HG03575 (cell line): ENCODE data around the gene PLEKHJ1.

ENCODE experiments used
- ATAC-seq: cut with Tn5 transposase; IDR thresholded peaks from one replicate; pipeline ENCODE4 v1.9.1; 2021; ENCODE audit not compliant: unreplicated experiment, insufficient number of reproducible peaks, low FRiP score; ENCODE audit errors: extremely low read depth

Gene PLEKHJ1

GRCh38 chr19:2239771-2240770 is 3.9 kb upstream of the PLEKHJ1 start:
- ATAC-seq, result no peak

DNA sequence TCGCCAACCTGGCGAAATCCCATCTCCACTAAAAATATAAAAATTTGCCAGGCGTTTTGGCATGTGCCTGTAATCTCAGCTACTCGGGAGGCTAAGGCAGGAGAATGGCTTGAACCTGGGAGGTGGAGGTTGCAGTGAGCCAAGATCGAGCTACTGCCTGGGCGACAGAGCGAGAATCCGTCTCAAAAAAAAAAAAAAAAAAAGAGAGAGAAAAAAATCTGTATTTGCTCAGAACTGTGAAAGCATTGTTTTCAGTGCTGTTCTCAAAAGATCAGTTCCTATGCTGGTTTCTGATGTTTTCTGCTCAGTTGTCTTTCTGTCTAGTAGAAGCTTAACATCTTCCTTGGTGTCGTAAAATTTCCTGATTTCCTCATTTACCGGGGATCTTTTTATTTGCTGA is 3.0 kb upstream of the PLEKHJ1 start:
- ATAC-seq, result no peak

GRCh38 chr19:2237869-2238153 is 1.7 kb upstream of the PLEKHJ1 start:
- no peak for ATAC-seq

DNA sequence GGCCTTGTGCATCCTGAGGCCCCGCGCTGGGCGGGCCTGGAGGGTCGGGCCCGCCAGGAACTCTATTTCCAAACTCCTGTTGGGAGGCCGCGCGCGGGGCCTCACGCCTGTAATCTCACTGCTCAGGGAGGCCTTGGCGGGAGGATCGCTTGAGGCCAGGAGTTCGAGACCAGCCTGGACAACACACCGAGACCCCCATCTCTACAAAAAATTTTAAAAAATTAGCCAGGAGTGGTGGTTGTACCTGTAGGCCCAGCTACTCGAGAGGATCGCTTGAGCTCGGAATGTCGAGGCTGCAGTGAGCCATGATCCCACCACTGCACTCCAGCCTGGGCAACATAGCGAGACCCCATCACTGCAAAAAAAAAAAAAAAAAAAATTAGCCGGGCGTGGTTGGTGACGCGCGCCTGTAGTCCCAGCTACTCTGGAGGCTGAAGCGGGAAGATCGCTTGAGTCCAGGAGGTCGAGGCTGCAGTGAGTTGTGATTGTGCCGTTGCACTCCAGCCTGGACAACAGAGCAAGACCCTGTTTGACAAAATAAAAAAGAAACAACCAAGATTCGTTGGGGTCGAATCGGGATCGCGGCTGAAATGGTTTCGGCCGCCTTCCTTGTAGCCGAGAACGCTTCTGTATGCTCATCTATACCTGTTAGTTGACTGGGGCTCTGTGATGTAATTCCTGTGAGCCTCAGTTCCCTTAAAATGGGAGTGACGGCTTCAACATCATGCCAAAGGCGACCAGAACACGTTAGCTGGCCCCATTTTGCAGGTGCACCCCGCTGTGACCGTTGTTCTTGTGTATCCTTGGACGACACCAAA is 1.1 kb upstream of the PLEKHJ1 start:
- ATAC-seq, result no peak

- no peak for ATAC-seq
Observed at GRCh38 chr19:2236064-2236313, 140 bp downstream of the PLEKHJ1 start.

GRCh38 chr19:2235381-2236063 is 607 bp downstream of the PLEKHJ1 start:
- ATAC-seq, result no peak

- no peak for ATAC-seq
Observed at GRCh38 chr19:2234996-2235380, 1.1 kb downstream of the PLEKHJ1 start.

GRCh38 chr19:2233601-2234280 is 2.4 kb downstream of the PLEKHJ1 start:
- no peak for ATAC-seq

DNA sequence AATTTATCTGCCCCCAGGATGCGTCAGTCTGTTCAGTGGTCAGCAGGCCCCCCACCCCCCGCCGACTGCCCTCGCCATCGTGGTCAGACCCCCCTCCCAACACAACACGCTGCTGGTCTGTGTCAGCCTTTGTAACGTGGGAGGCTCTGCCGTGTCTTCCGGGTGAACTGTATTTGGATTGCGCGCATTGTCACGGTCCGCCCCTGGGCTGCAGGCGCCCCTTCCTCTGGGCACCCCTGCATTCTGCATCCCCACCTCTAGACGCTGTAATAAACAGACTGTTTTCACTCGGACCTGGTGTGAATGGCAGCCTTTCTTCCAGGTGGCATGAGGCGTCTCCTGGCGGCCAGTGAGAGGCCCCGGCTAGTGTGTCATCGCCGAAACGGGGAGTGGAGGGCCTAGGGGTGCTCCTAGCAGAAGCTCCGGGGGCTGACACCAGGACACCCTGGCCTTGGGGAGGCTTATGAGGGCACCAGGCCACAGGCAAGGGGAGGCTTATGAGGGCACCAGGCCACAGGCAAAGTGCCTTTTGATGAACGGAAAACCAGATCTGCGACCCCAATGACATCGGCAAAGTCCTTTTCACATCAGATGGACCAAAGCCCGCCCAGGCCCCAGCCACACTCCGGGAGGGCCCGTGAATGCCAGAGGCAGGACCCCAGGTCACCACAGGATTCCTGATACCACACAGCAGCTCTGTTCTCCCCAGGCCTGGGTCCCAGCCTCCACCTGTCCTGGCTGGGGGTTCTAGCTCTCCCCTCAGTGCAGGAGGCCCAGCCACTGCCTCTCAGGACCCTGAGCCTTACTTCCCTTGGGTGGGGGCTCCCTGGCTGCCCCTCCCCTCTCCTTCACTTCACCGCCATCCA is 3.6 kb downstream of the PLEKHJ1 start:
- ATAC-seq, result no peak

DNA sequence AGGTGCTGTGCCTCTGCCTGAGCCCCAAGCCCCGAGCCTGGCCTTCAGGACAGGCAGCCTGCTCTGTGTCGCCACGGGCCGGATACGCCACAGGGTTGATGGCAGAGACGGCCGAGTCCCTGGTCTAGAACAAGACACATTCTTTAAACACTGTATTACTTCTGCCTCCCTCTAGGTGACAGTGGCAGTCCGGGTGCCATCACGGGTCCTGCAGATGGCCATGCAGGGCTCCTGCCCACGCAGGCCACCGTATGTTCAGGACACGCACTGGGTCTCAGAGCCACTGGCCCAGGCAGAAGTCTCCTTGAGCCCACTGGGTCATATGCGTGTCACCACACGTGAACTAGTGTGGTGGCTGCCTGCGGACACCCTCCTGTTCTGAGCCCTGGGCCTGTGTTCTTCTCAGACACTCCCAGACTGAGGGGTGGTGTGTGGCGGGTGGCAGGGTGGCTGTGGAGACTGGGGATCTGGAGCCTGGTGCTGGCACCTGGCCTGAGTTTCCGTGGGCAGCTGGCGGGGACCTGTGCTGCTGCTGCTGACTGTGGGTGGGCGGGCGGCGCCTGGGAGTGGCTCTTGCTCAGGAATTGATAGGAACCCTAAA is 4.4 kb downstream of the PLEKHJ1 start:
- ATAC-seq, result no peak

DNA sequence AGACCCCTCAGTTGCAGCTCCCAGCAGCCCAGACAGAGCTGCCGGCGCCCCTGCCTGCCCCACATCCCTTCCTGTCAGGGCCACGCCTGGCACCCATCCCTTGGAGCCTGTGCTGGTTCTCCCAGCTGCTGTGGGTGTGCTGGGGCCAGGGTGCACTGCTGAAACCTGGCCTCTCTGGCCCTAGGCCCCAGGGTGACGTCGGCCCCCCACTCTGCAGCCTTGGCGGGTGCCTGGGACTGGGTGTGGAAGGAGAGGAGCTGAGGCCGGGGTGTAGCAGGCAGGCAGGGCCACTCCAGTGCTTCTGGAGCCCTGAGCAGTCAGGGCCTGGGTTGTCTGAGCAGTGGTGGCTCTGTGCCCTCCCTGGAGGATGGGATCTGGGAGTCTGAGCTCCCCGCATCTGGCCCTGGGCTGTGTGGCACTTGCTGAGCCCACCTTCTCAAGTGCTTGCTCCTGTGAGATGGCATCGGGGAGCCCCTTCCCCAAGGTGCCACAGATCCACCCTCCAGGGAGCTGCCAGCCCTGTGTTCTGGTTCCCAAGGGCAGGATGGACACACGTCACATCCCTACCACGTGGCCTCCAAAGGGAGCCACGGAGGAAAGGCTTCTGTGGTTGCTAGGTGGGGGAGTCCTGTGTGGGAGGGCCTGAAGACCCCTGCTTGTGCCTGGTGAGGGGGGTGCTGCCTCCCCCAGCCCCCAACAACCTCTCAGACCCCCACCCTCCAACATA is 5.2 kb downstream of the PLEKHJ1 start:
- no peak for ATAC-seq

- no peak for ATAC-seq
Observed at GRCh38 chr19:2230033-2230531, 6.0 kb downstream of the PLEKHJ1 start.

GRCh38 chr19:2229103-2230032 is 6.8 kb downstream of the PLEKHJ1 start:
- no peak for ATAC-seq

GRCh38 chr19:2228157-2229030 is 7.7 kb downstream of the PLEKHJ1 start:
- no peak for ATAC-seq

- no peak for ATAC-seq
Observed at GRCh38 chr19:2227415-2228156, 8.5 kb downstream of the PLEKHJ1 start.
